Bronchial epithelial cell (primary cell): Measurements from ENCODE around the gene HOXA3. TPM values are rescaled to one million over a fixed set of nuclear protein-coding genes. Genes with fewer than 3 reads are reported as not detected.
A peak's percentile ranks its signal among the peaks of the same experiment; 100 is the strongest.

Source experiments
- DNase-seq: peaks from one replicate; pipeline ENCODE4 v3.0.0-alpha.2; 2010; ENCODE audit warnings: low read depth
- FAIRE-seq: peaks from 2 replicates; lab custom pipeline; 2011; peaks lifted over from hg19 to GRCh38; lab: Jason Lieb, UNC
- H3K27me3 ChIP-seq: 2 replicates; pipeline ENCODE4 v1.5.1; 2011; ENCODE audit warnings: low read length; ENCODE audit not compliant: control insufficient read depth, insufficient read depth
- H3K36me3 ChIP-seq: 2 replicates; pipeline ENCODE4 v1.5.1; 2011; ENCODE audit warnings: low read length; ENCODE audit not compliant: control insufficient read depth, insufficient read depth
- H3K4me3 ChIP-seq: 2 replicates; pipeline ENCODE4 v1.5.1; 2011; ENCODE audit warnings: mild to moderate bottlenecking, low read depth, low read length, control low read depth
- CTCF ChIP-seq: IDR thresholded peaks from 2 replicates; pipeline ENCODE4 v1.5.1; 2011; ENCODE audit warnings: mild to moderate bottlenecking, moderate library complexity, low read length, control low read depth, inconsistent platforms; ENCODE audit not compliant: insufficient read depth, severe bottlenecking
- total RNA-seq: library from RNA; depleted of rRNA; stranded (reverse); fragments of >200 nt; gene quantifications from 2 replicates; pipeline ENCODE4 v1.2.1, GENCODE V29; 2014

Gene HOXA3
- total RNA-seq, 1 donor from 2014 or later = not detected

- no peak for TF ChIP-seq CTCF
- H3K4me3 ChIP-seq = peak overlapping the region; percentile 32
- FAIRE-seq = no peak
- H3K36me3 ChIP-seq = no peaks in the 10 kb centered on the region
- H3K27me3 ChIP-seq = peaks cover 76% of the 10 kb centered on the region
- no peak for DNase-seq
Measured at GRCh38 chr7:27161214-27161720, 8.9 kb upstream of the HOXA3 start.

- no peak for FAIRE-seq
- peaks cover 76% of the 10 kb centered on the region for H3K27me3 ChIP-seq
- peak; percentile 29 for DNase-seq
Measured at GRCh38 chr7:27160546-27161213, 8.3 kb upstream of the HOXA3 start.

DNA sequence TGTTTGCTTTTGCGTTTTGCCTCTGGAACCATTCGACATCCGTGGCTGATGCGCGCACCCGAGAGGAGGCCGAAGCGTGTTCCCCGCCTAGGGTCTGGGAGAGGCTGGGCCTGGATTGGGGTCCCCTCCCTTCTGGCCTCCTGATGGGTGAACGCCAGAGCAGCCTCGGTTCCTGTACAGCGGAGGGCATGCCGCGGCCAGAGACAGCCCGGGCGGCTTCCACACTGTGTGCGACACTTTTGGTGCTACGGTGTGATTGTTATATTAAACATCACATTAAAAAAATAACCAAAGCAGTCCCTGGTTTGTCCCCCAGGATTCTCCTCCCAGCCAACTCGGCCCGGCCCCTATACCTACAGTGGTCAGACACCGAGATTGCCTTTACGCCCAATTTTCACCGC is 7.8 kb upstream of the HOXA3 start:
- Histone ChIP-seq H3K27me3 (peaks cover 75% of the 10 kb centered on the region), H3K36me3 (no peaks in the 10 kb centered on the region), H3K4me3 (no peak overlapping the region)
- FAIRE-seq = no peak
- DNase-seq = no peak
- TF ChIP-seq CTCF = no peak

More at GRCh38 chr7:27160546-27161213, 8.3 kb upstream of the HOXA3 start:
- Histone ChIP-seq H3K4me3 (peak overlapping the region; percentile 32), H3K36me3 (no peaks in the 10 kb centered on the region)
- TF ChIP-seq CTCF = peak; percentile 97

DNA sequence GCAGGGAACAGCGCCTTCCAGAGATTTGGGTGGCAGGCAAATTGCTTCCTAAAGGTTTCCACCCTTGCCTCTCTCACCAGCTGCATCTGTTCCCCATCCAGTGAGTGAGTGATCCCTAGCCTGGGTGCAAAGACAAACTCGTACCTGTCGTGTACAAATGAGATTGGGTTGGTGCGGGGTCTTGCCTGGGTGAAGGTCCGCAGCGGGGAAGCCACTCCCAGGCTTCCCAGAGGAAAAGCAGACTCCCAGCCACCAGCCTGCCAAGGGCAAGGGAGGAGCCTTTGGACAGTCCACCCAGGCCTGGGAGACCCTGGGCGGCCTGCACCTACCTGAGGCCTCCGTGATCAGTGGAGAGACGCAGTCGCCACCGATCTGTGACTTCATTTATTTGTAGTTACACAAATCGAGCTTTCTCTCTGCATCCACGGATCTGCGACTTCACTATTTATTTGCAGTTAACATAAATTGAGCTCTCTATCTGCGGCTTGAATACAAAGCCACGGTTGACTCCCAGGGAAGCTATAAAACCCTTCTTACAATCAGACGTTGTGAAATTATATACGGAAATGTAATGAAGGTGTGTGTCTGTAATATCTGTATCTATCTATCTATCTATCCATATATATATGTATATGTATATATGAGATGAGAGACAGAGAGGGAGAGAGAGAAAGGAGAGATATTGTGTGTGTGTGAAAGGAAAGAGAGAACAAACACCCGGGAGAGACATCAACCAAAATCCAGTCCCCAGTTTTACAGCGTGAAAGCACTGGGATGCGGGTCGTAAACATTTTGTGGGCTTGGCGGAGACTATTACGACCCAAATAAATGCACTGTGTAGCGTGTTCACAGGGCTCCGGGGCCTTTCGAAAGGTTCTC is 7.1 kb upstream of the HOXA3 start:
- TF ChIP-seq CTCF = no peak
- DNase-seq = no peak
- Histone ChIP-seq H3K36me3 (no peaks in the 10 kb centered on the region), H3K4me3 (no peak overlapping the region), H3K27me3 (peaks cover 75% of the 10 kb centered on the region)
- no peak for FAIRE-seq

DNA sequence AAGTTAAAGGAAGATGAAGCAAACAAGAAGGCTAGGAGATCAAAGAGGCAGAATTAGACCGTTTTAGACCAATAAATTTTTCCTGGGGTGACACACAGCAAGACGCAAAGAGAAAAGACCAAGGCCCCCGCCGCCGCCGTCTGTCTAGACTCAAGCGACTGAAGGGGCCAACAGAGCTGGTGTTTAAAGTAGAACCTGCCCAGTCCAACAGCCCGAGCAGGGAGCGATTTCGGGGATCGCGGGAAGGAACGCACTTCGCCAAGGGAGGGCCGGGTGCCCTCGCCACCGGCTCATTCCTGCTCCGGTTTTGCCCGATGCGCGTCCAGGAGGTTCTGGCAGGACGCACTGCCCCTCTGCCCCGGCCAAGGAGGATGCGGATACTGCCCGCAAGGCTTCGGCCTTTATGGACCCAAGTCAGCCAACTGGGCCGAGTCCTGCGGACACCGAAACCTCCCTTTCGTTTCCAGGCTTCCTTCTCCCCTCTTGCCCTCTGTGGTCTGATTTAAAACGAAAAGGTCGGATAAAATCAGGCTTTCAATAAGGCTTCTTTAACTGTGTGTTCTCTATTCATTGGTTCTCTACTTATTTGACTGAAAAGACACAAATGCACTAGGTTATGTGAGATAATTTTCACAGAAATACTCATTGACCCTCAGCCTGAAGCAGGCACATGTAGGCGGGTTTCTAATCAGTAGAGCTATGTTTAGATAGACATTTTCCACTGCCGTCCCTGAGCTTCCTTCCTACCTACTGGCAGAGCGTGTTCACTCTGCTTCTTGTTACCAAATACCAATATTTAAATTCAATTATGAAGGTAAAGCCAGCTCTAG is 6.3 kb upstream of the HOXA3 start:
- Histone ChIP-seq H3K36me3 (no peaks in the 10 kb centered on the region), H3K27me3 (peaks cover 76% of the 10 kb centered on the region), H3K4me3 (no peak overlapping the region)
- FAIRE-seq = no peak
- DNase-seq = no peak
- TF ChIP-seq CTCF = no peak
